Endothelial cell of umbilical vein (primary cell): ENCODE results near the gene DISP2. TPM values are rescaled to one million over a fixed set of nuclear protein-coding genes. Genes with fewer than 3 reads are reported as not detected.

Experiments used
- BruUV-seq: library from RNA; stranded (reverse); fragments of 400-500 nt; replicated peaks from 2 replicates; lab custom pipeline; 2021; lab: Mats Ljungman, UMichigan
- CTCF ChIA-PET: fragments of 300-600, 350-600 bp; sonication (Branson Sonifier 250); formaldehyde crosslinking; loops from one replicate; lab custom pipeline; 2021; ENCODE audit warnings: antibody characterized with exemption, inconsistent platforms; lab: Charles Lee
- POLR2A ChIA-PET: fragments of 300-600, 350-600 bp; sonication (Branson Sonifier 250); formaldehyde crosslinking; loops from one replicate; lab custom pipeline; 2021; ENCODE audit warnings: antibody characterized with exemption, inconsistent platforms; lab: Charles Lee
- DNase-seq: peaks from one replicate; pipeline ENCODE4 v3.0.0-alpha.2; 2011; ENCODE audit warnings: low read depth, low spot score
- FAIRE-seq: peaks from 2 replicates; lab custom pipeline; 2011; peaks lifted over from hg19 to GRCh38; lab: Jason Lieb, UNC
- H2AFZ ChIP-seq: 2 replicates; pipeline ENCODE4 v1.6.0; 2012; ENCODE audit warnings: low read depth, low read length, control low read depth, inconsistent platforms
- H3K27ac ChIP-seq: 2 replicates; pipeline ENCODE4 v1.5.1; 2011; ENCODE audit warnings: low read depth, mild to moderate bottlenecking, control low read depth, low read length, moderate library complexity; ENCODE audit not compliant: insufficient read depth
- H3K27me3 ChIP-seq, 2 experiments: 2 replicates each; pipeline versions ENCODE4 v1.6.0 to v1.6.1; 2011; ENCODE audit warnings: low read length in 2 of 2, mixed read lengths in 1 of 2; ENCODE audit not compliant: control insufficient read depth in 2 of 2, insufficient read depth in 2 of 2
- H3K36me3 ChIP-seq, 2 experiments: 2 replicates in 1 of 2; 3 replicates in 1 of 2; pipeline ENCODE4 v1.5.1; 2011; ENCODE audit warnings: low read length in 2 of 2, mild to moderate bottlenecking in 1 of 2, moderate library complexity in 1 of 2; ENCODE audit not compliant: control insufficient read depth in 2 of 2, insufficient read depth in 2 of 2; ENCODE audit errors: extremely low read depth in 1 of 2
- H3K4me1 ChIP-seq: 3 replicates; pipeline ENCODE4 v1.5.1; 2011; ENCODE audit warnings: mild to moderate bottlenecking, low read length; ENCODE audit not compliant: control insufficient read depth, insufficient read depth; ENCODE audit errors: extremely low read depth
- H3K4me2 ChIP-seq: 2 replicates; pipeline ENCODE4 v1.6.1; 2011; ENCODE audit warnings: low read length, control low read depth, mixed read lengths; ENCODE audit not compliant: insufficient read depth
- H3K4me3 ChIP-seq, 3 experiments: fragments of 200-600 bp in 1 of 3; sonication (generic), shearing (Covaris generic) in 1 of 3; replicated peaks in 1 of 3; 2 replicates each; pipeline ENCODE4 v1.5.1; 2011 to 2016; ENCODE audit warnings: control low read depth in 3 of 3, low read length in 3 of 3, mild to moderate bottlenecking in 2 of 3, inconsistent platforms in 1 of 3, low read depth in 1 of 3, moderate library complexity in 1 of 3; ENCODE audit not compliant: insufficient read depth in 1 of 3
- H3K79me2 ChIP-seq: 2 replicates; pipeline ENCODE4 v1.6.0; 2012; ENCODE audit warnings: low read length, inconsistent platforms; ENCODE audit not compliant: control insufficient read depth, insufficient read depth
- H3K9ac ChIP-seq: replicated peaks from 2 replicates; pipeline ENCODE3; 2011; ENCODE audit warnings: low read length, control low read depth; ENCODE audit not compliant: insufficient read depth; ENCODE audit errors: extremely low read depth
- H3K9me1 ChIP-seq: replicated peaks from 3 replicates; pipeline ENCODE4 v1.6.0; 2011; ENCODE audit warnings: mild to moderate bottlenecking, low read length; ENCODE audit not compliant: control insufficient read depth, insufficient read depth; ENCODE audit errors: extremely low read depth
- H3K9me3 ChIP-seq: replicated peaks from 2 replicates; pipeline ENCODE4 v1.5.1; 2012; ENCODE audit warnings: low read length, inconsistent platforms; ENCODE audit not compliant: control insufficient read depth, insufficient read depth
- H4K20me1 ChIP-seq: replicated peaks from 2 replicates; pipeline ENCODE3; 2011; ENCODE audit warnings: mild to moderate bottlenecking, low read length; ENCODE audit not compliant: control insufficient read depth, insufficient read depth; ENCODE audit errors: extremely low read depth
- EZH2 ChIP-seq: IDR thresholded peaks from 2 replicates; pipeline ENCODE4 v1.6.1; 2012; ENCODE audit warnings: borderline replicate concordance, low read depth, mild to moderate bottlenecking, moderate library complexity, low read length, inconsistent platforms; ENCODE audit not compliant: severe bottlenecking
- FOS ChIP-seq: IDR thresholded peaks from 2 replicates; pipeline ENCODE4 v1.6.1; 2011; ENCODE audit warnings: mild to moderate bottlenecking, low read length, moderate library complexity, borderline replicate concordance; ENCODE audit not compliant: insufficient read depth
- GATA2 ChIP-seq: IDR thresholded peaks from 2 replicates; pipeline ENCODE4 v1.7.0; 2011; ENCODE audit warnings: low read depth, mild to moderate bottlenecking, moderate library complexity, mixed read lengths, low read length; ENCODE audit not compliant: insufficient read length, insufficient read depth
- JUN ChIP-seq: IDR thresholded peaks from 2 replicates; pipeline ENCODE4 v1.6.1; 2011; ENCODE audit warnings: borderline replicate concordance, low read depth; ENCODE audit not compliant: insufficient read length, insufficient read depth
- MYC ChIP-seq: IDR thresholded peaks from one replicate; pipeline ENCODE4 v1.6.1; 2011; ENCODE audit warnings: mild to moderate bottlenecking, low read depth, low read length
- POLR2A ChIP-seq: IDR thresholded peaks from 2 replicates; pipeline ENCODE4 v1.6.1; 2012; ENCODE audit warnings: low read depth, mild to moderate bottlenecking, control low read depth, low read length
- POLR2AphosphoS5 ChIP-seq: IDR thresholded peaks from 2 replicates; pipeline ENCODE4 v1.6.1; 2012; ENCODE audit warnings: low read depth, mild to moderate bottlenecking, control low read depth, low read length, moderate library complexity; ENCODE audit not compliant: insufficient read depth
- dilution Hi-C: fragments of 300-500 bp; cut with MboI; formaldehyde crosslinking; loops from one replicate; pipeline ENCODE4 v1.15.0; 2019; ENCODE audit warnings: low sequenced_read_pairs; ENCODE audit not compliant: extremely low pct_ligation_motif_present
- intact Hi-C: fragments of 100-400 bp; cut with micrococcal nuclease; formaldehyde crosslinking; loops from one replicate; pipeline ENCODE4 v1.10.0; 2022
- polyA plus RNA-seq, 4 experiments: library from polyadenylated mRNA; depleted of rRNA in 3 of 4; stranded (reverse) in 3 of 4; unstranded in 1 of 4; fragments of >200 nt; gene quantifications; 2 replicates each; pipeline versions ENCODE4 v1.2.1 to v1.2.3, GENCODE V29; 2011 to 2012; ENCODE audit warnings: missing spikeins in 1 of 4
- total RNA-seq: library from RNA; stranded (reverse); gene quantifications from 2 replicates; pipeline ENCODE4 v1.2.3, GENCODE V29; 2021
- TF ChIP-seq, protein P1 (sequence below), 2 donors: IDR thresholded peaks; 1 replicate in 1 of 2; 2 replicates in 1 of 2; pipeline ENCODE4 v1.5.1; 2011; ENCODE audit warnings: low read length in 2 of 2, mild to moderate bottlenecking in 2 of 2, moderate library complexity in 2 of 2, control low read depth in 1 of 2, inconsistent platforms in 1 of 2, low read depth in 1 of 2; ENCODE audit not compliant: insufficient read depth in 1 of 2; ENCODE audit errors: extremely low read depth in 1 of 2
- TF ChIP-seq, protein P2 (sequence below): IDR thresholded peaks from 2 replicates; pipeline ENCODE4 v1.6.1; 2011; ENCODE audit not compliant: insufficient read depth, insufficient read length

The DISP2 gene
- total and polyA plus RNA-seq, 2 donors (not counting 3 experiments of a cell fraction or from before 2014, with no cell fraction given): 0.10 to 1.2 TPM

DNA sequence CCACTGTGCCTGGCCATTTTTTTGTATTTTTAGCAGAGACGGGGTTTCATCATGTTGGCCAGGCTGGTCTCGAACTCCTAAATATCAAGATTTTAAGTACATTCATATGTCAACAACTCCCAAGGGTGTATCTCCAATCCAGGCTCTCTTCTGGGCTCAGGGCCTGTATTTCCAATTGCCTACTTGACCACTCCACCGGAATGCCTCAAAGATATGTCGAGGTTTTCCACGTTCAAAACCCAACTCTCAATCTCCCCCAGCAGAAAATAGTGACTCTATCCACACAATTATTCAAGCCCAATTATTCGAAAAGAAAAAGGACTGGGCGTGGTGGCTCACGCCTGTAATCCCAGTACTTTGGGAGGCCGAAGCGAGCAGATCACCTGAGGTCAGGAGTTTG is 22.6 kb downstream of the DISP2 start:
- peaks cover 0 to under 1% of the 10 kb centered on the region in 2 experiments for H3K36me3 ChIP-seq
- no peak overlapping the region for H3K4me3 ChIP-seq
- ChIA-PET CTCF (interaction anchor here (1.7 to 2.0 kb wide), 2 partner anchors 36 to 57 kb away, joined by 5 to 6 read pairs; partner anchors contain the start of gene INAFM2), POLR2A (no interaction called here)
- peaks cover 19% of the 10 kb centered on the region for H3K4me1 ChIP-seq
- DNase-seq (no peak), FAIRE-seq (no peak)
- no peak overlapping the region for H2AFZ ChIP-seq
- H3K9me1 ChIP-seq: no peaks in the 10 kb centered on the region
- H3K27ac ChIP-seq: no peak overlapping the region
- H3K4me2 ChIP-seq: no peak overlapping the region
- peaks cover 28% of the 10 kb centered on the region for H3K79me2 ChIP-seq
- intact Hi-C loops (no loop called here), dilution Hi-C loops (no loop called here)
- H3K9me3 ChIP-seq: no peaks in the 10 kb centered on the region
- TF ChIP-seq, protein P1, sequence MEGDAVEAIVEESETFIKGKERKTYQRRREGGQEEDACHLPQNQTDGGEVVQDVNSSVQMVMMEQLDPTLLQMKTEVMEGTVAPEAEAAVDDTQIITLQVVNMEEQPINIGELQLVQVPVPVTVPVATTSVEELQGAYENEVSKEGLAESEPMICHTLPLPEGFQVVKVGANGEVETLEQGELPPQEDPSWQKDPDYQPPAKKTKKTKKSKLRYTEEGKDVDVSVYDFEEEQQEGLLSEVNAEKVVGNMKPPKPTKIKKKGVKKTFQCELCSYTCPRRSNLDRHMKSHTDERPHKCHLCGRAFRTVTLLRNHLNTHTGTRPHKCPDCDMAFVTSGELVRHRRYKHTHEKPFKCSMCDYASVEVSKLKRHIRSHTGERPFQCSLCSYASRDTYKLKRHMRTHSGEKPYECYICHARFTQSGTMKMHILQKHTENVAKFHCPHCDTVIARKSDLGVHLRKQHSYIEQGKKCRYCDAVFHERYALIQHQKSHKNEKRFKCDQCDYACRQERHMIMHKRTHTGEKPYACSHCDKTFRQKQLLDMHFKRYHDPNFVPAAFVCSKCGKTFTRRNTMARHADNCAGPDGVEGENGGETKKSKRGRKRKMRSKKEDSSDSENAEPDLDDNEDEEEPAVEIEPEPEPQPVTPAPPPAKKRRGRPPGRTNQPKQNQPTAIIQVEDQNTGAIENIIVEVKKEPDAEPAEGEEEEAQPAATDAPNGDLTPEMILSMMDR (IDR thresholded peaks at IDR 0.05; ENCODE audit: extremely low read depth in 1 of 2, insufficient read depth in 1 of 2, low read depth in 1 of 2, low read length in 2 of 2): no peak
- no peak for TF ChIP-seq POLR2A
- TF ChIP-seq EZH2: no peak
- no peak for TF ChIP-seq POLR2AphosphoS5
- TF ChIP-seq GATA2: no peak
- no peak for TF ChIP-seq JUN
- no peak for TF ChIP-seq FOS
- TF ChIP-seq, protein P2, sequence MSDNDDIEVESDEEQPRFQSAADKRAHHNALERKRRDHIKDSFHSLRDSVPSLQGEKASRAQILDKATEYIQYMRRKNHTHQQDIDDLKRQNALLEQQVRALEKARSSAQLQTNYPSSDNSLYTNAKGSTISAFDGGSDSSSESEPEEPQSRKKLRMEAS: no peak
- no peak for TF ChIP-seq MYC
- no peaks in the 10 kb centered on the region for H4K20me1 ChIP-seq
- H3K9ac ChIP-seq: no peak overlapping the region
- H3K27me3 ChIP-seq: no peaks in the 10 kb centered on the region
- BruUV-seq: no TSS peak
